A549 treated with ZK216348 at 1 μM for 4 hours (cell line): ENCODE data around the gene XRN1. TPM values are rescaled to one million over a fixed set of nuclear protein-coding genes. Genes with fewer than 3 reads are reported as not detected.

Experiments
- total RNA-seq: library from RNA; stranded (reverse); fragments of 200-300 nt; extraction: Qiagen RNA extraction; gene quantifications from 5 replicates; pipeline ENCODE4 v1.2.3, GENCODE V29; 2022; ENCODE audit warnings: low read depth

XRN1 gene, protein sequence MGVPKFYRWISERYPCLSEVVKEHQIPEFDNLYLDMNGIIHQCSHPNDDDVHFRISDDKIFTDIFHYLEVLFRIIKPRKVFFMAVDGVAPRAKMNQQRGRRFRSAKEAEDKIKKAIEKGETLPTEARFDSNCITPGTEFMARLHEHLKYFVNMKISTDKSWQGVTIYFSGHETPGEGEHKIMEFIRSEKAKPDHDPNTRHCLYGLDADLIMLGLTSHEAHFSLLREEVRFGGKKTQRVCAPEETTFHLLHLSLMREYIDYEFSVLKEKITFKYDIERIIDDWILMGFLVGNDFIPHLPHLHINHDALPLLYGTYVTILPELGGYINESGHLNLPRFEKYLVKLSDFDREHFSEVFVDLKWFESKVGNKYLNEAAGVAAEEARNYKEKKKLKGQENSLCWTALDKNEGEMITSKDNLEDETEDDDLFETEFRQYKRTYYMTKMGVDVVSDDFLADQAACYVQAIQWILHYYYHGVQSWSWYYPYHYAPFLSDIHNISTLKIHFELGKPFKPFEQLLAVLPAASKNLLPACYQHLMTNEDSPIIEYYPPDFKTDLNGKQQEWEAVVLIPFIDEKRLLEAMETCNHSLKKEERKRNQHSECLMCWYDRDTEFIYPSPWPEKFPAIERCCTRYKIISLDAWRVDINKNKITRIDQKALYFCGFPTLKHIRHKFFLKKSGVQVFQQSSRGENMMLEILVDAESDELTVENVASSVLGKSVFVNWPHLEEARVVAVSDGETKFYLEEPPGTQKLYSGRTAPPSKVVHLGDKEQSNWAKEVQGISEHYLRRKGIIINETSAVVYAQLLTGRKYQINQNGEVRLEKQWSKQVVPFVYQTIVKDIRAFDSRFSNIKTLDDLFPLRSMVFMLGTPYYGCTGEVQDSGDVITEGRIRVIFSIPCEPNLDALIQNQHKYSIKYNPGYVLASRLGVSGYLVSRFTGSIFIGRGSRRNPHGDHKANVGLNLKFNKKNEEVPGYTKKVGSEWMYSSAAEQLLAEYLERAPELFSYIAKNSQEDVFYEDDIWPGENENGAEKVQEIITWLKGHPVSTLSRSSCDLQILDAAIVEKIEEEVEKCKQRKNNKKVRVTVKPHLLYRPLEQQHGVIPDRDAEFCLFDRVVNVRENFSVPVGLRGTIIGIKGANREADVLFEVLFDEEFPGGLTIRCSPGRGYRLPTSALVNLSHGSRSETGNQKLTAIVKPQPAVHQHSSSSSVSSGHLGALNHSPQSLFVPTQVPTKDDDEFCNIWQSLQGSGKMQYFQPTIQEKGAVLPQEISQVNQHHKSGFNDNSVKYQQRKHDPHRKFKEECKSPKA (N-terminal part only)
- 2.0 to 6.1 TPM (median 4.8 TPM) in 5 replicates for total RNA-seq

DNA sequence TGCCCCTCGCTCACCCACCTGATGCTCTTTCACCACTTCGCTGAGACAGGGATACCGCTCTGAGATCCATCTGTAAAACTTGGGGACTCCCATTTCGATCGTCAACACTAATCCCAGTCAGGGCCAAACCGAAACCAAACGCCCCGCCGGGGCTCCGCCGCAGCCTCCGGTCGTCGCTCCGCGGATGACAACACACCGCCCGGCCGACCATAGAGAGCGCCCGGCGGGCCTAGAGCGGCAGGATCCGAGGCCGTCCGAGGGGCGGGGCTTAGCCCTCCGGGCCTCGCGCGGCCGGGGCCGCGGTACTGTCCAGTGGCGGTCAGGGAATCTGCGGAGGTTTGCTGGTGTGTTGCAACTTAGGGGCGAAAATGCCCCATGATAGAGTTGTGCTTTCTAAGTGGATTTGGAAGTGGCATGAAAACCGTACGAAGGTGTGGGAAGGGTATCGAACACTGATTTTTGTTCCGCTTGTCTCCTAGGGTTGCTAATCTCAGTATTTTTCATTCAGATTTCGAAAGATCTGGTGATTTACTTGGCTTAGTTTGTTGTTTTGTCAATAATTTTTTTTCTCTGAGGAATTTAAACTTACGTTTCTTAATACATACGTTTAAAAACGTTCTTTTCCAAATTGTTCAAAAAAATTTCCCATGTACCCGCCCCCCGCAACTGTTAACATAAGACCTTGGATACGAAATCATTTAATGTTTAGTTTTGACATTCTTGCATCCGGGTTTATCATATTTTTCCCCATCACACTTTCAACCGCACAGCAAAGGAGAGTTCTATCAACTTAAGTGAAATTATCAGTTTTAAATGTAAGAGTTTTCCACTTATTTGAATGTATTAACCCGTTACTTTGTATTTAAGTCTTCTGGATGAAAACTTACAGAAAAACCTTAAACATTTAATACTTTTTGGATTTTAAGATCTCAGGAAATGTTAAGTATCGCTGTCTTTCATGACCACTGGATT, at the start of gene XRN1:
Gene XRN1 (minus strand): TSS at position 186 of the 972 bp plus-strand sequence. CDS start 93 bp downstream, at position 93.

Other genes with a start within 250 kb of the XRN1 start
- 4.3 to 9.4 TPM (median 6.4 TPM) in 5 replicates for gene GK5, start 222.5 kb downstream of the XRN1 start, total RNA-seq
- gene ATR, start 130.7 kb upstream of the XRN1 start, total RNA-seq = 11.1 to 13.7 TPM (median 12.5 TPM) in 5 replicates
- 9.1 to 15.7 TPM (median 12.2 TPM) in 5 replicates for gene PLS1, start 148.4 kb upstream of the XRN1 start, total RNA-seq